Measurements from ENCODE around the gene AGPAT4.

DNA sequence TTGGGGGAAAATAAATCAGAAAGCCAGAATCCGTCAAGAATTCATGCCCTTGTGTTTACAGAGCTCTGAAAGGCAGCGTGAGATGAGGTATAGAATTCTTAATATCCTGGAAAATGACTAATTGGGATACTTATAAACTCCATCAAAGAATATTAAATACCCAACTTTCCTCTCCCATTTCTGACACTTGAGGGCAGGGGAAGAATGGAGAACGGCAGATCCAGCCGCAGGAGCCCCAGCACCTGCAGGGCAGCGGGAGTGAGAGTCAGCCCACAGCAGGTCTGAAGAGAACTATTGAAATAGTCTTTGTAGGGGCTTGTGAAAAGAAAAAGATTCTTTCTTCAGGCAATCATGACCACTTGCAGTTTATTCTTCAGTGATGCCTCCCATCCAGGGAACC is 107.2 kb downstream of the AGPAT4 start:
- no peak for TF ChIP-seq EZH2 (IDR thresholded peaks at IDR 0.05; ENCODE audit: borderline replicate concordance, low read length)
- TF ChIP-seq CTCF (IDR thresholded peaks at IDR 0.05; ENCODE audit: low read length): no peak

All from OCI-LY1 (cell line).